Gastroesophageal sphincter (tissue), 4 donors: ENCODE data around the gene INPP5D. TPM values are rescaled to one million over a fixed set of nuclear protein-coding genes. Genes with fewer than 3 reads are reported as not detected.

Experiments
- ATAC-seq: fragments of 150-250 bp; one replicate; pipeline ENCODE4 v1.9.1; 2016; ENCODE audit warnings: mild to moderate bottlenecking, moderate library complexity
- H3K27ac ChIP-seq, 4 donors: fragments of 200-600 bp; sonication (generic) in 3 of 4; 1 replicate in 3 of 4; 2 replicates in 1 of 4; pipeline ENCODE4 v1.5.1; 2016 to 2019
- H3K27me3 ChIP-seq: fragments of 200-600 bp; sonication (generic); one replicate; pipeline ENCODE4 v1.5.1; 2019
- H3K36me3 ChIP-seq, 2 donors: fragments of 200-600 bp; sonication (generic); one replicate each; pipeline ENCODE4 v1.5.1; 2019; ENCODE audit warnings: control low read depth in 1 of 2
- H3K4me1 ChIP-seq, 3 donors: fragments of 200-600 bp; sonication (generic); 1 replicate in 2 of 3; 2 replicates in 1 of 3; pipeline ENCODE4 v1.5.1; 2016 to 2019; ENCODE audit warnings: control low read depth in 2 of 3
- H3K4me3 ChIP-seq, 2 donors: fragments of 200-600 bp; sonication (generic); one replicate each; pipeline ENCODE4 v1.5.1; 2019; ENCODE audit warnings: mild to moderate bottlenecking in 1 of 2, moderate library complexity in 1 of 2
- H3K9me3 ChIP-seq, 3 donors: fragments of 200-600 bp; sonication (generic); one replicate each; pipeline ENCODE4 v1.5.1; 2017 to 2019; ENCODE audit warnings: control low read depth in 2 of 3
- CTCF ChIP-seq, 4 experiments: fragments of 200-600 bp in 2 of 4; fragments of 450-650 bp in 2 of 4; sonication (generic) in 1 of 4; IDR thresholded peaks; one replicate each; pipeline ENCODE4 v1.5.1; 2017 to 2019; ENCODE audit warnings: antibody characterized with exemption in 4 of 4, mild to moderate bottlenecking in 2 of 4, moderate library complexity in 2 of 4
- EP300 ChIP-seq: sonication (generic); formaldehyde crosslinking; IDR thresholded peaks from one replicate; pipeline ENCODE4 v1.6.1; 2017; ENCODE audit warnings: antibody characterized with exemption, mild to moderate bottlenecking
- POLR2A ChIP-seq, 2 donors: fragments of 450-650 bp; IDR thresholded peaks; one replicate each; pipeline ENCODE4 v1.6.1; 2017; ENCODE audit warnings: antibody characterized with exemption in 2 of 2, mild to moderate bottlenecking in 2 of 2, moderate library complexity in 1 of 2
- POLR2AphosphoS5 ChIP-seq: sonication (generic); formaldehyde crosslinking; IDR thresholded peaks from one replicate; pipeline ENCODE4 v1.6.1; 2017; ENCODE audit warnings: antibody characterized with exemption
- WGBS, 2 donors: methylation state at CpG; one replicate each; pipeline ENCODE4 v1.1.5; 2018; ENCODE audit warnings: low coverage in 1 of 2; 5-methylcytosine and 5-hydroxymethylcytosine counted together
- total RNA-seq, 4 donors: library from RNA; depleted of rRNA; stranded (reverse); fragments of >200 nt; gene quantifications; one replicate each; pipeline ENCODE4 v1.1.0, GENCODE V29; 2016

INPP5D gene
- total RNA-seq, 4 donors from 2014 or later: 6.5 to 12.4 (median 9.3) TPM

DNA sequence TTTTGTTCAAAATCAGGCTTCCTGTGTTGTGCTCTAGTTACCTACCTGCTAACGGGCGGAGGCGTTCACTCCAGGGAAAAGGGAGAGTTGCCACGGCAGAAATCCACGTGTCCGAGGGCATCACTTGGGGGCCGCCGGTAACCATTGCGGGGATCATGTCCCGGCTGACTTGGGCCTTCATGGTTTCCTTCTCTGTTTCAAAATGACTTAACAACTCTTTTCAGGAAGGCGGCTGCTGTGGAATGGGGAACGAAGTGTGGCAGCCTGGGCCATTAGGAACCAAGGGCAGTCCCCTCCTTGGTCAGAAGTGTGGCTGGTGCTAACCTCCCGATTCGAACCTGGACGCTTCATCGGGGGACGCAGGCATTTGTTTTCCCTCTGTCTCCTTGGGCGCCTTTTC is 56.8 kb downstream of the INPP5D start:
- Histone ChIP-seq H3K4me3 (no peak overlapping the region), H3K4me1 (no peaks in the 10 kb centered on the region)
- 78 to 84% methylated on average over 5 to 10 of the region's 18 CpGs for WGBS, 2 donors

DNA sequence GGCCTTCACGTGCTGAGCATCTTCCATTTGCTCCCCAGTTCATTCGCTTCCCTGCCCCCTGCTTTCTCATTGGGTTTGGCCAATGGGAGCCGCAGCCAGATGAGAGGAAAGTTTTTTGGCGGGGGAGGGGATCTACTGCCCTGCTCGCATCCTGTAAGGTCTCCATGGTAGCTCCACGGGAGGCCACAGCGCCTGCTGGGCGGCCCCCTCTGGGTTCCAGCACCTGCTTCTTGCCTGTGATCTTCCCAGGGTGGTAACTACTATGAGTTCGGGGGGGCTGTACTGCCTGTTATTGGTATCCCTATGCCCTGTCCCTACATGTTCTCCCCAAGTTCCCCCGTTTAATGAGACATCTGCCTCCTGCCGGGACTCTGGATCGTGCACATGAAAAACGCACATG is 57.2 kb downstream of the INPP5D start:
- no peak overlapping the region for H3K4me3 ChIP-seq
- no peak for TF ChIP-seq POLR2AphosphoS5
- no peak for TF ChIP-seq CTCF (IDR thresholded peaks at IDR 0.05)
- TF ChIP-seq POLR2A (IDR thresholded peaks at IDR 0.05): no peak
- TF ChIP-seq EP300: no peak
- no peaks in the 10 kb centered on the region for H3K4me1 ChIP-seq
- peaks cover 21% of the 10 kb centered on the region for H3K27me3 ChIP-seq
- no peaks in the 10 kb centered on the region for H3K36me3 ChIP-seq
- ATAC-seq: no peak
- WGBS, 2 donors: 78% methylated on average over 4 of the region's 13 CpGs; no CpG with 5 or more reads in 1 of the 2 donors
- no peaks in the 10 kb centered on the region for H3K9me3 ChIP-seq
- no peak overlapping the region for H3K27ac ChIP-seq

More for the DNA sequence above, 56.8 kb downstream of the INPP5D start:
- ATAC-seq: no peak
- no peaks in the 10 kb centered on the region for H3K36me3 ChIP-seq
- H3K9me3 ChIP-seq: no peaks in the 10 kb centered on the region
- TF ChIP-seq EP300 (no peak), POLR2A (IDR thresholded peaks at IDR 0.05) (no peak), CTCF (IDR thresholded peaks at IDR 0.05) (no peak), POLR2AphosphoS5 (no peak)
- no peak overlapping the region for H3K27ac ChIP-seq
- H3K27me3 ChIP-seq: peaks cover 21% of the 10 kb centered on the region

GRCh38 chr2:233117811-233118647 is 57.9 kb downstream of the INPP5D start:
- Histone ChIP-seq H3K36me3 (no peaks in the 10 kb centered on the region), H3K4me3 (no peak overlapping the region), H3K27ac (no peak overlapping the region), H3K9me3 (no peaks in the 10 kb centered on the region), H3K4me1 (no peaks in the 10 kb centered on the region), H3K27me3 (peaks cover 21% of the 10 kb centered on the region)
- TF ChIP-seq POLR2AphosphoS5: no peak
- no peak for TF ChIP-seq POLR2A (IDR thresholded peaks at IDR 0.05)
- TF ChIP-seq CTCF (IDR thresholded peaks at IDR 0.05): no peak
- TF ChIP-seq EP300: no peak
- no peak for ATAC-seq
- 67 to 72% methylated on average over 1 to 2 of the region's 12 CpGs for WGBS, 2 donors

DNA sequence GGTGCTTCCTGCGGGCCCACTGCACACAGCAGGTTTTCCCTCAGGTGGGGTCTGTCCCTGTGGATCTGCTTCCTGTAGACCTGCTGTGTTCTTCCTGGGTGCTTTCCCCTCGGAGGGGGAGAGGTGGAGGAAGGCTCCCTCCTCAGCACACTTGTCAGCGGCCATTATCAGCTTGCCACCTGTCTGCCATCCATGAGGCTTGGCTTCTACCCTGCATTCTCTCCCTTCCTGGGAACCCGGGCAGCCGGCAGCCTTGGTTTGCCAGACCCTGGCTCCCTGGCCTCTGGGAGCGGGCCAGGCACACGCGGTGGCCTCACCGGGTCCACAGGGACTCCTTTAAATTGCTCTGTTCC is 58.5 kb downstream of the INPP5D start:
- Histone ChIP-seq H3K36me3 (no peaks in the 10 kb centered on the region), H3K27me3 (peaks cover 21% of the 10 kb centered on the region), H3K9me3 (no peaks in the 10 kb centered on the region), H3K4me1 (no peaks in the 10 kb centered on the region), H3K4me3 (no peak overlapping the region), H3K27ac (no peak overlapping the region)
- no peak for ATAC-seq
- TF ChIP-seq EP300 (no peak), POLR2AphosphoS5 (no peak), CTCF (IDR thresholded peaks at IDR 0.05) (no peak), POLR2A (IDR thresholded peaks at IDR 0.05) (no peak)
- WGBS, 2 donors: 80 to 88% methylated on average over 1 to 4 of the region's 9 CpGs

DNA sequence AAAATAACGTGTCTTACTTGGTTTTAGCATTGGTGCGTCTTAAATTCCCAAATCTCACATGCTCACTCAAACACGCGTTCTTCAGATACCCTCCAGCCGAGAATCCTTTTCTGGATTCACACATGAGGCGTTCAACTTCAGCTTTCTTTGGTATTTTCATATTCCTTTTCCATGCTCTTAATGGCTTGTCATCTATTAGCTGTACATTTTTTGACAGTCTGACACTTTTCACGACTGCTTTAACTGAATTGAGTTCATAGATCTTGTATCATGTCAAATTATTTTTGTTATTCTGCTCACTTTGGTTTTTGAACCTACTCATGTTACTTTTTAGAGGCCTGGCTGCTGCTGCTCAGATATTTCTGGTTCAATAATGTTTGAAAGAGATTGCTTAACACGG is 59.0 kb downstream of the INPP5D start:
- peaks cover 21% of the 10 kb centered on the region for H3K27me3 ChIP-seq
- ATAC-seq: no peak
- H3K9me3 ChIP-seq: no peaks in the 10 kb centered on the region
- TF ChIP-seq EP300: no peak
- TF ChIP-seq CTCF (IDR thresholded peaks at IDR 0.05): no peak
- no peak for TF ChIP-seq POLR2A (IDR thresholded peaks at IDR 0.05)
- no peak for TF ChIP-seq POLR2AphosphoS5
- WGBS, 2 donors: 70 to 76% methylated on average over 8 of the region's 8 CpGs
- H3K4me1 ChIP-seq: no peaks in the 10 kb centered on the region
- H3K27ac ChIP-seq: no peak overlapping the region
- H3K4me3 ChIP-seq: no peak overlapping the region
- H3K36me3 ChIP-seq: no peaks in the 10 kb centered on the region
